Keratinocyte (primary cell): Measurements from ENCODE around the gene RAPGEF4. TPM values are rescaled to one million over a fixed set of nuclear protein-coding genes. Genes with fewer than 3 reads are reported as not detected.

Source experiments
- DNase-seq: peaks from one replicate; pipeline ENCODE4 v3.0.0-alpha.2; 2011; ENCODE audit warnings: low read depth, missing footprints, low spot score
- FAIRE-seq: peaks from 2 replicates; lab custom pipeline; 2011; peaks lifted over from hg19 to GRCh38; lab: Jason Lieb, UNC
- H2AFZ ChIP-seq: 2 replicates; pipeline ENCODE4 v1.6.0; 2012; ENCODE audit warnings: low read length, control low read depth, inconsistent platforms; ENCODE audit not compliant: control insufficient read depth
- H3K27ac ChIP-seq: 2 replicates; pipeline ENCODE4 v1.5.1; 2011; ENCODE audit warnings: low read length; ENCODE audit not compliant: control insufficient read depth, insufficient read depth
- H3K27me3 ChIP-seq: 3 replicates; pipeline ENCODE4 v1.6.0; 2011; ENCODE audit warnings: low read length; ENCODE audit not compliant: control insufficient read depth, insufficient read depth; ENCODE audit errors: extremely low read depth
- H3K36me3 ChIP-seq, 2 experiments: 2 replicates in 1 of 2; 3 replicates in 1 of 2; pipeline ENCODE4 v1.5.1; 2011; ENCODE audit warnings: low read length in 2 of 2, mild to moderate bottlenecking in 1 of 2; ENCODE audit not compliant: control insufficient read depth in 2 of 2, insufficient read depth in 2 of 2; ENCODE audit errors: extremely low read depth in 1 of 2
- H3K4me1 ChIP-seq: 3 replicates; pipeline ENCODE4 v1.5.1; 2011; ENCODE audit warnings: low read length; ENCODE audit not compliant: control insufficient read depth, insufficient read depth; ENCODE audit errors: extremely low read depth
- H3K4me2 ChIP-seq: 3 replicates; pipeline ENCODE4 v1.6.0; 2011; ENCODE audit warnings: low read depth, low read length; ENCODE audit not compliant: control insufficient read depth, insufficient read depth; ENCODE audit errors: extremely low read depth
- H3K4me3 ChIP-seq, 3 experiments: fragments of 200-600 bp in 1 of 3; sonication (generic) in 1 of 3; 2 replicates in 2 of 3; 3 replicates in 1 of 3; pipeline ENCODE4 v1.5.1; 2011 to 2016; ENCODE audit warnings: low read length in 3 of 3, mild to moderate bottlenecking in 3 of 3, control low read depth in 2 of 3, inconsistent platforms in 1 of 3, low read depth in 1 of 3, mixed read lengths in 1 of 3, mixed run types in 1 of 3, moderate library complexity in 1 of 3; ENCODE audit not compliant: control insufficient read depth in 2 of 3, insufficient read depth in 2 of 3; ENCODE audit errors: extremely low read depth in 1 of 3
- H3K79me2 ChIP-seq: 2 replicates; pipeline ENCODE4 v1.6.0; 2012; ENCODE audit warnings: low read length; ENCODE audit not compliant: control insufficient read depth, insufficient read depth
- H3K9ac ChIP-seq: 3 replicates; pipeline ENCODE4 v1.6.0; 2011; ENCODE audit warnings: low read length; ENCODE audit not compliant: control insufficient read depth, insufficient read depth; ENCODE audit errors: extremely low read depth
- H3K9me1 ChIP-seq: 3 replicates; pipeline ENCODE4 v1.6.0; 2011; ENCODE audit warnings: low read length; ENCODE audit not compliant: control insufficient read depth, insufficient read depth; ENCODE audit errors: extremely low read depth
- H3K9me3 ChIP-seq: 2 replicates; pipeline ENCODE4 v1.5.1; 2012; ENCODE audit warnings: low read depth, low read length; ENCODE audit not compliant: control insufficient read depth
- H4K20me1 ChIP-seq: 3 replicates; pipeline ENCODE4 v1.6.0; 2011; ENCODE audit warnings: low read length; ENCODE audit not compliant: control insufficient read depth, insufficient read depth; ENCODE audit errors: extremely low read depth
- EZH2 ChIP-seq: IDR thresholded peaks from one replicate; pipeline ENCODE4 v1.6.1; 2012; ENCODE audit warnings: inconsistent platforms, mild to moderate bottlenecking, low read length, moderate library complexity
- dilution Hi-C: fragments of 300-500 bp; cut with MboI; formaldehyde crosslinking; loops from one replicate; pipeline ENCODE4 v1.7.0; 2020; ENCODE audit warnings: low sequenced_read_pairs; ENCODE audit not compliant: extremely low pct_ligation_motif_present
- polyA plus RNA-seq, 5 experiments: library from polyadenylated mRNA; depleted of rRNA in 3 of 5; stranded (reverse) in 3 of 5; stranded (forward) in 1 of 5; unstranded in 1 of 5; fragments of >200 nt; gene quantifications; 1 replicate in 1 of 5; 2 replicates in 3 of 5; 3 replicates in 1 of 5; pipeline versions ENCODE4 v1.2.1 to v1.2.3, GENCODE V29; 2011 to 2012; ENCODE audit warnings: missing spikeins in 2 of 5, low read depth in 1 of 5, low replicate concordance in 1 of 5
- TF ChIP-seq, protein P1 (sequence below), 3 experiments: IDR thresholded peaks in 1 of 3; conservative IDR thresholded peaks in 1 of 3; optimal IDR thresholded peaks in 1 of 3; 2 replicates in 2 of 3; 3 replicates in 1 of 3; pipeline versions ENCODE3 to v1.5.1; 2011; ENCODE audit warnings: low read length in 3 of 3, mild to moderate bottlenecking in 3 of 3, moderate library complexity in 2 of 3, control low read depth in 1 of 3, inconsistent platforms in 1 of 3; ENCODE audit not compliant: insufficient read depth in 2 of 3; ENCODE audit errors: extremely low read depth in 1 of 3

Gene RAPGEF4
- polyA plus RNA-seq, 1 donor (not counting 4 experiments of a cell fraction or from before 2014, with no cell fraction given): 1.6 TPM

GRCh38 chr2:173033084-173033483 lies 297.4 kb downstream of the RAPGEF4 start:
- H4K20me1 ChIP-seq: no peaks in the 10 kb centered on the region
- no peaks in the 10 kb centered on the region for H3K9me3 ChIP-seq
- no peak overlapping the region for H2AFZ ChIP-seq
- no peaks in the 10 kb centered on the region for H3K9me1 ChIP-seq
- no peak overlapping the region for H3K4me3 ChIP-seq
- H3K4me2 ChIP-seq: no peak overlapping the region
- peaks cover 11% of the 10 kb centered on the region for H3K4me1 ChIP-seq
- H3K27ac ChIP-seq: no peak overlapping the region
- FAIRE-seq: no peak
- no peaks in the 10 kb centered on the region for H3K36me3 ChIP-seq
- DNase-seq: no peak
- no peaks in the 10 kb centered on the region for H3K79me2 ChIP-seq
- no peaks in the 10 kb centered on the region for H3K27me3 ChIP-seq
- dilution Hi-C loops: loop anchor here (25.0 kb wide), 1 partner anchor 154 kb away; no protein-coding TSS in a partner anchor
- TF ChIP-seq, protein P1, sequence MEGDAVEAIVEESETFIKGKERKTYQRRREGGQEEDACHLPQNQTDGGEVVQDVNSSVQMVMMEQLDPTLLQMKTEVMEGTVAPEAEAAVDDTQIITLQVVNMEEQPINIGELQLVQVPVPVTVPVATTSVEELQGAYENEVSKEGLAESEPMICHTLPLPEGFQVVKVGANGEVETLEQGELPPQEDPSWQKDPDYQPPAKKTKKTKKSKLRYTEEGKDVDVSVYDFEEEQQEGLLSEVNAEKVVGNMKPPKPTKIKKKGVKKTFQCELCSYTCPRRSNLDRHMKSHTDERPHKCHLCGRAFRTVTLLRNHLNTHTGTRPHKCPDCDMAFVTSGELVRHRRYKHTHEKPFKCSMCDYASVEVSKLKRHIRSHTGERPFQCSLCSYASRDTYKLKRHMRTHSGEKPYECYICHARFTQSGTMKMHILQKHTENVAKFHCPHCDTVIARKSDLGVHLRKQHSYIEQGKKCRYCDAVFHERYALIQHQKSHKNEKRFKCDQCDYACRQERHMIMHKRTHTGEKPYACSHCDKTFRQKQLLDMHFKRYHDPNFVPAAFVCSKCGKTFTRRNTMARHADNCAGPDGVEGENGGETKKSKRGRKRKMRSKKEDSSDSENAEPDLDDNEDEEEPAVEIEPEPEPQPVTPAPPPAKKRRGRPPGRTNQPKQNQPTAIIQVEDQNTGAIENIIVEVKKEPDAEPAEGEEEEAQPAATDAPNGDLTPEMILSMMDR (optimal IDR thresholded peaks at IDR 0.05 in 1 of 3, IDR thresholded peaks at IDR 0.05 in 1 of 3, conservative IDR thresholded peaks at IDR 0.05 in 1 of 3; ENCODE audit: extremely low read depth in 1 of 3, insufficient read depth in 2 of 3, low read length in 3 of 3): no peak
- TF ChIP-seq EZH2: no peak
- no peak overlapping the region for H3K9ac ChIP-seq

DNA sequence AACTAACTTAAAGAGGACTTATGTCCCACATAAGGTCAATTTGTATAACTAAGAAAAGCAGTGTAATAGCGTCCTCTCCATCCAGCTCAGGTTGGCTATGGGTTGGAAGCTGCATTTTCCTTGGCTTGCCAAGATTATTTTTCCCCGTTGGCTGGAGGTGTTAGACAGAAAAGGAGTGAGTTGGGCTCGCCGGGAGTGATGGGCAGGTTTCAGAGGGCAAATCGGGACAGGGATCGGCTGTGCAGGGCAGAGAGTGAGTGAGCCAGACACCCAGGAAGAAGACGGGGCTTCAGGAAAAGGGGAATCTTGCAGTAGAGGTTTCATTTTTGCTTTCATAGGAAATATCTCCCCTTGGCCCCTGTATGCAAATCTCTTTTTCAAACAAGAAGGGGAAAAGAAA lies 298.5 kb downstream of the RAPGEF4 start:
- H3K4me2 ChIP-seq: no peak overlapping the region
- H3K4me1 ChIP-seq: peaks cover 11% of the 10 kb centered on the region
- no peak overlapping the region for H3K27ac ChIP-seq
- H3K4me3 ChIP-seq: no peak overlapping the region
- no peak overlapping the region for H3K9ac ChIP-seq
- no peaks in the 10 kb centered on the region for H3K9me3 ChIP-seq
- H3K9me1 ChIP-seq: no peaks in the 10 kb centered on the region
- TF ChIP-seq, protein P1 (optimal IDR thresholded peaks at IDR 0.05 in 1 of 3, IDR thresholded peaks at IDR 0.05 in 1 of 3, conservative IDR thresholded peaks at IDR 0.05 in 1 of 3; ENCODE audit: extremely low read depth in 1 of 3, insufficient read depth in 2 of 3, low read length in 3 of 3): no peak
- no peak for TF ChIP-seq EZH2
- DNase-seq: no peak
- H3K36me3 ChIP-seq: no peaks in the 10 kb centered on the region
- FAIRE-seq: no peak
- H2AFZ ChIP-seq: no peak overlapping the region
- H3K79me2 ChIP-seq: no peaks in the 10 kb centered on the region
- no peaks in the 10 kb centered on the region for H4K20me1 ChIP-seq
- no peaks in the 10 kb centered on the region for H3K27me3 ChIP-seq
- dilution Hi-C loops: loop anchor here (25.0 kb wide), 1 partner anchor 153 kb away; no protein-coding TSS in a partner anchor
